Adrenal gland (tissue), 5 donors: ENCODE measurements around the gene KLHL14.

Experiments
- POLR2A ChIP-seq, 2 donors: fragments of 450-650 bp; IDR thresholded peaks; one replicate each; pipeline ENCODE4 v1.6.1; 2017; ENCODE audit warnings: antibody characterized with exemption in 2 of 2, mild to moderate bottlenecking in 2 of 2, moderate library complexity in 1 of 2
- TF ChIP-seq, protein P1 (sequence below), 6 experiments: fragments of 450-650 bp in 4 of 6; fragments of 200-600 bp in 2 of 6; sonication (generic) in 1 of 6; IDR thresholded peaks; 1 replicate in 5 of 6; 2 replicates in 1 of 6; pipeline versions ENCODE4 v1.5.1 to v1.8.0; 2016 to 2021; ENCODE audit warnings: antibody characterized with exemption in 6 of 6, mild to moderate bottlenecking in 2 of 6, moderate library complexity in 1 of 6
- donor health status: DM: no; HTN: no; CAD: no.

DNA sequence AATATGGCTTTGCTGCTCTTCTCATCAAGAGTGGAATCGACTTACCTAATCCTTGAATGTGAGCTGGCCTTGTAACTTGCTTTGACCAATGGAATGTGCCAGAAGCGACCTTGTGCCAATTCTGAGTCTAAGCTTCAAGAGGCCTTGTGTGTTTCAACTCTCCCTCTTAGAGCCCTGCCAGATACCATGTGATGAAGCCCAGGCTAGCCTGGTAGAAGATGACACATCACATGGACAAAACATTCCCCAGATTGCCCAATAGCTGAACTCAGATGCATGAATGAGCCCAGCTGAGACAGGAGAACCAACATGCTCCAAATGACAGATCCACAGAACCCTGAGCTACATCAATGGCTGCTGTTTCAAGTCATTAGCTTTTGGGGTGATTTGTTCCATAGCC is 4.2 kb upstream of the KLHL14 start:
- TF ChIP-seq, protein P1, sequence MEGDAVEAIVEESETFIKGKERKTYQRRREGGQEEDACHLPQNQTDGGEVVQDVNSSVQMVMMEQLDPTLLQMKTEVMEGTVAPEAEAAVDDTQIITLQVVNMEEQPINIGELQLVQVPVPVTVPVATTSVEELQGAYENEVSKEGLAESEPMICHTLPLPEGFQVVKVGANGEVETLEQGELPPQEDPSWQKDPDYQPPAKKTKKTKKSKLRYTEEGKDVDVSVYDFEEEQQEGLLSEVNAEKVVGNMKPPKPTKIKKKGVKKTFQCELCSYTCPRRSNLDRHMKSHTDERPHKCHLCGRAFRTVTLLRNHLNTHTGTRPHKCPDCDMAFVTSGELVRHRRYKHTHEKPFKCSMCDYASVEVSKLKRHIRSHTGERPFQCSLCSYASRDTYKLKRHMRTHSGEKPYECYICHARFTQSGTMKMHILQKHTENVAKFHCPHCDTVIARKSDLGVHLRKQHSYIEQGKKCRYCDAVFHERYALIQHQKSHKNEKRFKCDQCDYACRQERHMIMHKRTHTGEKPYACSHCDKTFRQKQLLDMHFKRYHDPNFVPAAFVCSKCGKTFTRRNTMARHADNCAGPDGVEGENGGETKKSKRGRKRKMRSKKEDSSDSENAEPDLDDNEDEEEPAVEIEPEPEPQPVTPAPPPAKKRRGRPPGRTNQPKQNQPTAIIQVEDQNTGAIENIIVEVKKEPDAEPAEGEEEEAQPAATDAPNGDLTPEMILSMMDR (IDR thresholded peaks at IDR 0.05), result no peak
- no peak for TF ChIP-seq POLR2A (IDR thresholded peaks at IDR 0.05)
